Activated CD4-positive, CD25-positive, alpha-beta regulatory T cell treated with anti-CD3 and anti-CD28 coated beads, Interleukin-2, amount 50 U/mL, for 16 hours (primary cell): Measurements from ENCODE around the gene BZW2.

Experiments
- DNase-seq: peaks from one replicate; pipeline ENCODE4 v3.0.0-alpha.2; 2020; ENCODE audit warnings: low read depth, low spot score

Gene BZW2

GRCh38 chr7:16747102-16747501 is 101.1 kb downstream of the BZW2 start:
- no peak for DNase-seq

DNA sequence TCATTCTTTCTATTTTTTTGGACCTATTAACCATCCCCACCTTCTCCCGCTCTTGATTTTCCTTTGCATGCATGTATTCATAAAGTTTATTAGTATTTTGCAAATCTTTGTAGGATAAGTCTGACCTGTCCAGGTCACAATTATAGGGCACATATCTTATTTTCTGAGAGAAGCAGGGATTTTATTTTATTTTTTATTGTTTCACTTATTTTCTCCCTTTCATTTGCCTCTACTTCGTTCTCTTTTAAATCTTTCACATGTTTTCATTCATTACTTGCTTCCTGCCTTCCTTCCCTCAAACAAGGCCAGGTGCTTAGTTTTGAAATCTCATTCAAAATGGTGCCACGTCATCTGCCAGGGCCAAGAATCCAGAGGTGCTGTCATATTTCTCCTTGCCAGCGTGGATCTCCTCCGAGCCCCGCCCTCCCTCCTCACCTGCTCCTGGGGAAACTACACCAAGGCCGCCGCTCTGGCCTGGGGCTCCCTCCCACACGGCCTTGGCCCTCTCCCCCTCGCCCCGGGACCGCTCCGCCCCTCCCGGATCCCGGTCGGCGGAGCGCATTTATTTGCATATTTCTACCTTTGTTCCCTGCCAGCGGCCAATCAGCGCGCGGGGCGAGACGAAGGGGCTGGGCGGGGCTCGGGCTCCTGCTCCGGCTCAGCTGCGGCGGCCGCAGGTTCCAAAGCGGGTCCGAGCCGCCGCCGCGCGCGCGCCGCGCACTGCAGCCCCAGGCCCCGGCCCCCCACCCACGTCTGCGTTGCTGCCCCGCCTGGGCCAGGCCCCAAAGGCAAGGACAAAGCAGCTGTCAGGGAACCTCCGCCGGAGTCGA is 107.3 kb downstream of the BZW2 start, which contains the start of gene TSPAN13:
Gene TSPAN13 (plus strand): TSS at position 654 of the 830 bp plus-strand sequence. CDS start 213 bp downstream, outside the sequence.
- DNase-seq = no peak

DNA sequence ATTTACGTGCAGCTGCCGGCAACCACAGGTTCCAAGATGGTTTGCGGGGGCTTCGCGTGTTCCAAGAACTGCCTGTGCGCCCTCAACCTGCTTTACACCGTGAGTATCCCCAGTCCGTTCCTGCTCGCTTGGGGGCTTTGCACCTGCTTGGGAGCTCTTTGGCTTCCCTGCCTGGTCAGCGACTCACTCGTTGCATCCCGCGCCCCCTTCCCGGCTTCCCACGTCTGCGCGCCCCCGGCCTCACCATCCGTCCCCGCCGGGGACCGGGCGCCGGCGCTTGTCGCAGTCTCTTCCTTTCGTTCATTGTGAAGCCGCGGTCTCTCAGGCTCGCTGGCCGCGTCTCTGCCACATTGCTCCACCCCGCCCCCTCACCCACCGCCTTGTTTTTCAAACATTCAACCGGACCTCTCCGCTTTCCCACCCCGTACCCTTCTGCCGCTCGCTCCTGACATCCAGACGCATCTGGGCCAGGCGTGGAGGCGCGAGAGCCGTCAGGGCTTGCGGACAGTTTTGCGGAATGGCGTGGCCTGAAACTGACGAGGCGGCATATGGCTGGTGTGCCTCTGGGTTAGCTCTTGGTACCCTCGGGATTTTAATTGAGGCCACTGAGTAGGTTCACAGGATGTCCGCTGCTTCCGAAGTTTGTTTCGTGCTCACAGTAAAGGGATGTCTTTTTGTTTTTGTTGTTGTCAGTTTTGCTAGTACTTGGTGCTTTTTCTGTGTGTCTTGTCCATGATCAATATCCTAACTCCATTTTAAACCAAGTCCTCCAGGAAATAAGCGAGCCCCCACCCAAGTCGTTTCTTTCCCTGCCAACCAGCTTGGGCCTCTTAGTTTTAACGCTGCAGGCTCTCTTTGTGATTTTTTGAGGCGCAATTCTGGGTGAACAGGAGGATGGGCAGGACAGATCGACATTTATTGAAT is 108.2 kb downstream of the BZW2 start:
- no peak for DNase-seq

DNA sequence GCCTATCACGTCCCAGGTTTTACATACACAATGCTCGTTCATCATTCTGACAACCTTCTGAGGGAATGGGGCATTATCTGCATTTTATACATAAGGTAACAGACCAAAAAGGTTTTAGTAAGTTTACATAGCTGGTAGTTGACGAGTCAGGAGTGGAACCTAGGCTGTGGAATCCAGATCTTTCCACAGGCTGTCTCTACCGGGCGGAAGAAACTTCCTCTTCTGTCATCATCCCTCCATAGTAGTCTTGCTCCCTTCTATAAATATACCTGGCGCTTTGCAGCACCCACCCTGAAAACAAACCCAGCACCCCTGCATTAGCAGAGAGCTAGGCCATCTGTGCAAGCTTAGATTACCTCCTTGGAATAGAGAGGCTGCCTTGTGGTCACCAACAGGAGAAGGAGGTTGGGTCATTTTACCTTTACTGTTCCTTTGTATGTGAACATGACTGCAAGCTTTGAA is 108.9 kb downstream of the BZW2 start:
- no peak for DNase-seq

DNA sequence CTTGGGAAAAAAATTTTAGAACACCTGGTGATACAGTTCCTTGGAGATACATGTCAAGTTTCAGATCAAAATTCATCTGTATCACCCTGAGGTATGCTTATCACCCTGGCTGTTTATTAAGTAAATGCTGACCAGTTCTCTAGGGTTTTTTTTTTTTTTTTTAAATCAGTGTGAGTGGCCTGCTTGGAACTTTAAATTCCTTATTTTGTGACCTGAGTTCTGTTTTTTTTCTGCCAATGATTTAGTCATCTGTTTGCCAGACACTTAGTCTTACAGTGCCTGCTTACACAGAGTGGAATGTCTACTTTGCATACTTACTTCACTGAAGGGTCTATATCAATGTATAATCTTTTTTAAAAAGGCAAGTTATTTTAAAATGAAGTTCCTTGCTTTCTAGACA is 109.4 kb downstream of the BZW2 start:
- DNase-seq = no peak
